Skeletal muscle satellite cell (primary cell): ENCODE measurements around the gene ABHD2.

Source experiments
- H3K27me3 ChIP-seq: 2 replicates; pipeline ENCODE4 v1.7.0; 2013; ENCODE audit warnings: low read length; ENCODE audit not compliant: control insufficient read depth, insufficient read depth
- H3K36me3 ChIP-seq: 2 replicates; pipeline ENCODE4 v1.7.0; 2013; ENCODE audit warnings: mild to moderate bottlenecking, control low read depth, low read length; ENCODE audit not compliant: insufficient read depth
- H3K4me1 ChIP-seq: 2 replicates; pipeline ENCODE4 v1.7.0; 2013; ENCODE audit warnings: low read length; ENCODE audit not compliant: control insufficient read depth, insufficient read depth
- H3K4me2 ChIP-seq: 2 replicates; pipeline ENCODE4 v1.7.0; 2013; ENCODE audit warnings: mild to moderate bottlenecking, low read length
- H3K4me3 ChIP-seq: 2 replicates; pipeline ENCODE4 v1.7.0; 2013; ENCODE audit warnings: low read length
- H3K9ac ChIP-seq: 2 replicates; pipeline ENCODE4 v1.7.0; 2013; ENCODE audit warnings: mild to moderate bottlenecking, low read depth, low read length, moderate library complexity
- H3K9me3 ChIP-seq: replicated peaks from 2 replicates; pipeline ENCODE4 v1.7.0; 2013; ENCODE audit warnings: mild to moderate bottlenecking, control low read depth, low read length

The ABHD2 gene

DNA sequence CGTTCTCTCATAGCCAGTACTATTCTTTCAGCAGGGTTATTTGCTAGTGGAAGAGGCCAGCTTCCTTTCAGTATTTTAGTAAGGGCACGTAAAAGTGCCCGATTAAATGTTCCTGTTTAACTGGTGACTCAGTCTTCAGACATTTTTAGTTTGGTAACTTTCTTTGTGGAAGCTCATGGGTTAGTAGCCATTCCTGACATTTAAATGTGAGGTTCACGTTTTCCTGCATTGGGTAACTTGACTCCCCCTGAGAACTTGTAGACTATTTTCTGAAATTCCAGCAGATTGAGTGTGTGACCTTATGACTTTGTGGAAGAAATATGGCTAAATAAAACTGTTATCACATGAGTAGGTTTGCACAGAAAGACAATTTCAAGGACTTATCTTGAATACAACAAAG is 16.9 kb downstream of the ABHD2 start:
- Histone ChIP-seq H3K4me1 (peaks cover 67% of the 10 kb centered on the region), H3K9me3 (no peaks in the 10 kb centered on the region), H3K36me3 (peaks cover 23% of the 10 kb centered on the region), H3K4me2 (peak overlapping the region; percentile 72), H3K4me3 (peak overlapping the region; percentile 47), H3K27me3 (no peaks in the 10 kb centered on the region), H3K9ac (peak overlapping the region; percentile 82)

DNA sequence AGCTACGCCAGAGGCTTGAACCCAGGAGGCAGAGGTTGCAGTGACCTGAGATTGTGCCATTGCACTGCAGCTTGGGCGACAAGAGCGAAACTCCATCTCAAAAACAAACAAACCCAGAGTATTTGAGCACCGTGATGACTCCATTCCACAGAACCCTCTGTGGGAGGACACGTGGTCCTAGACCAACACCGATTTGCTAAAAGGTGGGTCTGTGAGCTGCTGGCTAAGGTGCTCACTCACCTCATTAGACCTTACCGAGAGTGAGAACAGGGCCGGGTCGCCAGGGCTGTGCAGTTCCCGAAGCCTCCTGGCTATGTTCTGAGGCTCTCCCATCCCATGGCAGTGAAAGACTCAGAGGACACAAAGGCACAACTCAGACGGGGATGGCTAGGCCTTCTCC is 17.9 kb downstream of the ABHD2 start:
- Histone ChIP-seq H3K4me2 (no peak overlapping the region), H3K27me3 (no peaks in the 10 kb centered on the region), H3K4me3 (no peak overlapping the region), H3K36me3 (peaks cover 23% of the 10 kb centered on the region), H3K9ac (peak overlapping the region; percentile 75), H3K9me3 (no peaks in the 10 kb centered on the region), H3K4me1 (peaks cover 57% of the 10 kb centered on the region)

DNA sequence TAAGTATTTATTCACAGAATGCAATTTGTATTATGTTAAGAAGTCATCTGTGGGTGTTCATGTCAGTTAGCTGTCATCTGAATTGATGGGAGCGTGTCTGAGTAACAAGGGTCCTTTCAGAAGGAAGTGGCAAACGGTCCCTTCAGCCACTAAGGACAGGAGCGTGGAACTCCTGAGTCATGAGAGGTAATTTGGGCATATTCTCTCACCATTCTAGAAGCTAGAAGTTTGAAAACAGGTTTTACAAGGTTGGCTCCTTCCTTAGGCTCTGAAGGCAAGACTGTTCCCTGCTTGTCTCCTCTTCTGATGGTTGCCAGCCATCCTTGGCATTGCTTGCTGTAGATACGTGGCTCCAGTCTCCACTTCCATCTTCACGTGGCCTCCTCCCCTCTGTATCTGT is 19.7 kb downstream of the ABHD2 start:
- Histone ChIP-seq H3K4me2 (no peak overlapping the region), H3K36me3 (peaks cover 21% of the 10 kb centered on the region), H3K9ac (no peak overlapping the region), H3K4me3 (no peak overlapping the region), H3K4me1 (peaks cover 53% of the 10 kb centered on the region), H3K27me3 (no peaks in the 10 kb centered on the region), H3K9me3 (no peaks in the 10 kb centered on the region)

DNA sequence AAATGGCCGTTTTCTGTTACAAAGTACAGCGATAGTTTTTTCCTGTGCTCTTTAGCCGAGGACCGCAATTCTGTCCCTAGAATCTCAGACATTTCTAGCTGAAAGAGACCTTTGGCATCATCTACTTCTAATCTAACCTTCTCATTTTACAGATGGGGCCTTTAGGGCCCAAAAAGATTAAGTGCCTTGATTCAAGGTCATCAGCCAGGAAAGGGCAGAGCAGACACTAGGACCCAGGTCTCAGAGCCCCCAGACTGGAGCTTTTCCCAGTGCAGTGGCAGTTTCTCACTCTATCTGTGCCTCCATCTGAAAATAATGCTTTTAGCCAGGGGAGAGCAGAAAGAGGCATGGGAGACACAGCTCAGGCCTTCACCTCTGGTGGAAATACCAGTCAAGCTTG is 20.6 kb downstream of the ABHD2 start:
- no peak overlapping the region for H3K9ac ChIP-seq
- no peaks in the 10 kb centered on the region for H3K27me3 ChIP-seq
- H3K36me3 ChIP-seq = peaks cover 25% of the 10 kb centered on the region
- H3K9me3 ChIP-seq = no peaks in the 10 kb centered on the region
- H3K4me2 ChIP-seq = no peak overlapping the region
- H3K4me1 ChIP-seq = peaks cover 53% of the 10 kb centered on the region
- H3K4me3 ChIP-seq = no peak overlapping the region

DNA sequence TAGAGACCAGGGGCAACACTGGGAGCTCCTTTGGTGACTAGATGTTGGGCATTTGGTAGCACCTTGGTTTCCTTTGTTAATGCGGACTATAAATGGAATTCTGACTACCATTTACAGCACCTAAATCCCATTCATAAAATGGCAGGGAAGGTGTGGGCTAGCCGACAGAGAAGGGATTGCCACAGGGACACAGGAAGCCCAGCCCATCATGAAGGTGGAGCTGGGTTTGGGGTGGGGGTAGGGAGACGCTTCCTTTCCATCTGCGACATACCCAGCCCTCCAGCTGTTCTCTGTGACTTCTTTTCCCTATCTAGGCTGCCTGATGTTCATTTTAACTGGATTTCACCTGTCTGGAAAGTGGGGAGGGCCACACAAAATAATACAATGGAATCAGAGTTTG is 21.0 kb downstream of the ABHD2 start:
- H3K4me1 ChIP-seq = peaks cover 49% of the 10 kb centered on the region
- no peak overlapping the region for H3K4me3 ChIP-seq
- H3K9ac ChIP-seq = no peak overlapping the region
- H3K36me3 ChIP-seq = peaks cover 26% of the 10 kb centered on the region
- H3K9me3 ChIP-seq = no peaks in the 10 kb centered on the region
- H3K27me3 ChIP-seq = no peaks in the 10 kb centered on the region
- H3K4me2 ChIP-seq = no peak overlapping the region

DNA sequence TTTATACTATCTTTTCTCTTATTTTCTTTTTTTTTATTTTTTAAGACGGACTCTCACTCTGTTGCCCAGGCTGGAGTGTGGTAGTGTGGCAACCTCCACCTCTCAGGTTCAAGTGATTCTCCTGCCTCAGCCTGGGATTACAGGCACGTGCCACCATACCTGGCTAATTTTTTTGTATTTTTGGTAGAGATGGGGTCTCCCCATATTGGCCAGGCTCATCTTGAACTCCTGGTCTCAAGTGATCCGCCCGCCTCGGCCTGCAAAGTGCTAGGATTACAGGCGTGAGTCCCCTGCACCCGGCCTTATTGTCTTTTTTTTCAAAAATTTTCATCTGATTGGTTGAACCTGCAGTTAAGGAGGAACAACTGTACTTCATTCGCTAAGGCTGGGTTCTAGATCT is 21.8 kb downstream of the ABHD2 start:
- H3K4me3 ChIP-seq = no peak overlapping the region
- H3K4me2 ChIP-seq = no peak overlapping the region
- H3K36me3 ChIP-seq = peaks cover 30% of the 10 kb centered on the region
- no peaks in the 10 kb centered on the region for H3K27me3 ChIP-seq
- no peaks in the 10 kb centered on the region for H3K9me3 ChIP-seq
- peaks cover 47% of the 10 kb centered on the region for H3K4me1 ChIP-seq
- H3K9ac ChIP-seq = no peak overlapping the region

DNA sequence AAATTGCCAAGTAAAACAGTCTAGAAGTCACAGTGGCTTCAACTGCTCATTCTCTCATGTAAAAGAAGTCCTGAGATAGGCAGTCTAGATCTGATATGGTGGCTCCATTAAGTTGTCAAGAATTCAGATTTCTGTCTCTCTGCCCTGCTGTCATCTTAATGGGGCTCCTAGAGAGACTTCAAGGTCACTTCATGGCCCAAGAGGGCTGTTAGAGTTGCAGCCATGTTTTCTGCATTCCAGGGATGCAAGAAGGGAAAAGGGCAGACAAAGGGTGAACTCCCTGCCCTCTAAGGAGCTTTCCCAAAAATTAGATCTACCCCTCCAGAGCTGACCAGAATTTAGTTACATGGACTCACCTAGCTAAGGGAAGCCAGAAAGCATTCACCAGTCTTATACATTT is 23.1 kb downstream of the ABHD2 start:
- Histone ChIP-seq H3K36me3 (peaks cover 32% of the 10 kb centered on the region), H3K4me1 (peaks cover 45% of the 10 kb centered on the region), H3K4me2 (no peak overlapping the region), H3K9me3 (no peaks in the 10 kb centered on the region), H3K27me3 (no peaks in the 10 kb centered on the region), H3K4me3 (no peak overlapping the region), H3K9ac (no peak overlapping the region)

DNA sequence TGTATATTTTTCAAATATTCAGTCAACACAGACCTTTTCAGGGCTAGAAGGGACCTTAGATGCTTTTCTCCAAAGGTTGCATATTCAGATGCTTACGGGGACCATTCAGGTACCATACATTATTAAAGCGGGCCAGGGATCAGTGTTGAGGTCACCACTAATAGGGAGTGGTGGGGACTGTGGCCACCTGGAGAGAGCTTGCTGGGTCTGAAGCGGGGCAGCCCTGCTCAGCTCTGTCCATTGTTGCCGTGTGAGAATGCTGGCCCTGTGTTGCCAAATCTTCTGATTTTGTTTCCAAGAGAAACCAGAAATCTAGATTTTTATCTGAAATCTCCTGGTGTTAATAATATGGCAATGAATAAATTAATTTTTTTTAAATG is 23.7 kb downstream of the ABHD2 start:
- Histone ChIP-seq H3K36me3 (peaks cover 34% of the 10 kb centered on the region), H3K4me1 (peaks cover 42% of the 10 kb centered on the region), H3K4me2 (no peak overlapping the region), H3K9me3 (no peaks in the 10 kb centered on the region), H3K9ac (no peak overlapping the region), H3K27me3 (no peaks in the 10 kb centered on the region), H3K4me3 (no peak overlapping the region)

DNA sequence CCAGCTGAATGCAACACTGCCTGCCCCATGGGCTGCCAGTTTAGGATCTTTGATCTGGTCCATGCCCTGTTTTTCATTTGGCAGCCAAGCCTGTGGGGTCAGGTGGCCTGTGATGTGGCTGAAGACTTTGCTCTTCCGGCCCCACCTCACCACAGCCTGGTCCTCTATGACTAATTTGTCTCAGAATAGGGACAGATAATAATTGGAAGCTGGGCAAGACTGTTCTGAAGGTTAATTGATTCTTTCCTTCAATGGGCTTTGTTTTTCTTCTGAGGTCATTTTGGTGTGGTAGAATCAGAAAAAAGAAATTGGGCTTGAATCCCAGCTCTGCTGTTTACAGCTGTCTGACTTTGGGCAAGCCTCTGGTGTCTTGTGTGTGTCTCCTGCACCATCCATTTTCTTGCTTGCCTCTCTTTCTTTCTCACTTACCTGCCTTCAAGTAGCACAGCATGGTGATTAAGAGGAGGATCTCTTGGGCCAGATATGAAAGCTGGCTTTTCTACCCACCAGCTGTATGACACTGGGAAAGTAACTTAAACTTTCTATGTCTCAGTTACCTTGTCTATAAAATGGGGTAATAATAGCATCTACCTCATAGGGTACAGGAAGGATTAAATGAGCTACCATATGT is 24.2 kb downstream of the ABHD2 start:
- peak overlapping the region; percentile 47 for H3K4me2 ChIP-seq
- no peak overlapping the region for H3K4me3 ChIP-seq
- no peaks in the 10 kb centered on the region for H3K27me3 ChIP-seq
- H3K4me1 ChIP-seq = peaks cover 46% of the 10 kb centered on the region
- peaks cover 34% of the 10 kb centered on the region for H3K36me3 ChIP-seq
- no peaks in the 10 kb centered on the region for H3K9me3 ChIP-seq
- H3K9ac ChIP-seq = no peak overlapping the region

DNA sequence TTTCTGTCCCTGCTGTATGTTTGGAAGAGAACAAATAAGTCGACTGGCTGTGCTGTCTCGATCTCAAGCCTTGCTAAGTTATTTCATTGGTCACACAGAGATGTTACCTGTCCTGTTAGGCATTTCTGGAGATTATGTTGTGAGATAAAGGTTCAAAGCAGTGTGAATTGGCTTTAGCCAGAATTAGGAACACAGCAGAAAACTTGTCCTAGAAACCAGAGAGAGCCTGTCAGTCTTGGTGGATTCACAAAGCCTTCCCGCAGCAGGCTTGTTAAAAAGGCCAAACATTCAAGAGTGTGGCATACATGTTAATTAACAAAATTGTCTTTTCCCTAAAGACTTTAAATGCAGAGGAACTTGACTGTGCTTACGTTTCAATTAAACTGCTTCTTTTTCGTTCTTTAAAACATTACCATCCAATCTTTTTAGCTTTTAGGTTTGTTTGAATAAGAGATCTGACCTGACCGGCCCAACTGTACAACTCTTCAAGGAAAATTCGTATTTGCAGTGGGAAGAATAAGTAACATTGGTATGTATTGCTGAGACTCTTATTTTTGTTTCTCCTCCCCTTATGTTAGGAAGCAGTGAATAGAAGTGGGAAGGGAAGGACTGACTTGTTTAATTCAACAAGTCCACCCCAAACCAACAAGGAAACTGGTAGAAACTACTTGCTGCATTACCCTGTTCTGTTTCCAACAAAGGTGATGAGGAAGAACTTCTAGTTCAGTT is 25.2 kb downstream of the ABHD2 start:
- peaks cover 29% of the 10 kb centered on the region for H3K36me3 ChIP-seq
- H3K4me1 ChIP-seq = peaks cover 53% of the 10 kb centered on the region
- H3K4me3 ChIP-seq = no peak overlapping the region
- no peaks in the 10 kb centered on the region for H3K9me3 ChIP-seq
- H3K4me2 ChIP-seq = no peak overlapping the region
- H3K9ac ChIP-seq = no peak overlapping the region
- no peaks in the 10 kb centered on the region for H3K27me3 ChIP-seq

DNA sequence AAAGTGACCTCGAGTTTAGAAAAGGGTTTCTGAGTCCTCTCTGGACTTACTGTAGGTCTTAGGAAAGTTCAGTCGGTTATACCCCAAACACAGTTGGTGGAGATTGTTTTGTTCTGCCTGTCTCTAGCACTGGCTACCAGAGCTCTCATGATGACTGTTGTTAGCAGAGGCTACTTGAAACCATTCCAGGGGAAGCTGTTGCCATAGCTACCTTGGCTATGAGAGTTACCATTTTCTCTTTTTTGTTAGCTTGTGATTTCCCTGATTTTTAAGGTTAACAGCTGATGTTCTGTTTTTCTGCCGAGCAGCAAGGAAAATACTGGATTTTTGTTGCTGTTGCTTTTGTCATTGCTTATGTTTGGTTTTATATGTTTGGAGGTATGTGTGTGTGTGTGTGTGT is 26.7 kb downstream of the ABHD2 start:
- peaks cover 25% of the 10 kb centered on the region for H3K36me3 ChIP-seq

DNA sequence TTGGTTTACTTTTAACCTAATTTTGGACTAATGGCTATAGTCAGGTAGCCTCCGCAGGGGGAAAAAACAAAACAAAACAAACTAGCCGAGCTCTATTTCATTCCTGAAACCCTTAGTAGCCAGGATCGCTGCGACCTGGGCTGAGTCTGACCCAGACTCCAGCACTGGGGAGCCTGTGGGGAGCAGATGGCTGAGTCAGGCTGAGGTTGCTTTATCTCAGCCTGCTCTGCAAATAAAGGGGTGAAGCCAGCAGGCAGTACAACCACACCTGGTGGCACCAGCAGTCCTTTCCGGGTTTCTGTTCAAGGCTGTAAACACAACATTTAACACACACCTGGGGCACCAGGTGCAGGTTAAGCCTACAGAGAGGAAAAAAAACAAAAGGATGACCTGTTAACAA is 27.3 kb downstream of the ABHD2 start:
- Histone ChIP-seq H3K4me1 (peaks cover 72% of the 10 kb centered on the region), H3K9ac (no peak overlapping the region), H3K27me3 (no peaks in the 10 kb centered on the region), H3K4me3 (no peak overlapping the region), H3K9me3 (no peaks in the 10 kb centered on the region), H3K4me2 (no peak overlapping the region), H3K36me3 (peaks cover 25% of the 10 kb centered on the region)

More for the DNA sequence above, 26.7 kb downstream of the ABHD2 start:
- peaks cover 68% of the 10 kb centered on the region for H3K4me1 ChIP-seq
- no peaks in the 10 kb centered on the region for H3K9me3 ChIP-seq
- H3K9ac ChIP-seq = no peak overlapping the region
- H3K4me2 ChIP-seq = no peak overlapping the region
- no peak overlapping the region for H3K4me3 ChIP-seq
- H3K27me3 ChIP-seq = no peaks in the 10 kb centered on the region
